GM18498 (cell line): ENCODE results near the gene RAB4B.
"Not testable (repeated sequence)": the region's sequence is repeated elsewhere in the genome, so short reads cannot be mapped to it uniquely, and the experiment has no call there.

Source experiments
- ATAC-seq: cut with Tn5 transposase; IDR thresholded peaks from one replicate; pipeline ENCODE4 v1.9.1; 2021; ENCODE audit warnings: mild to moderate bottlenecking, moderate library complexity; ENCODE audit not compliant: unreplicated experiment

The RAB4B gene

DNA sequence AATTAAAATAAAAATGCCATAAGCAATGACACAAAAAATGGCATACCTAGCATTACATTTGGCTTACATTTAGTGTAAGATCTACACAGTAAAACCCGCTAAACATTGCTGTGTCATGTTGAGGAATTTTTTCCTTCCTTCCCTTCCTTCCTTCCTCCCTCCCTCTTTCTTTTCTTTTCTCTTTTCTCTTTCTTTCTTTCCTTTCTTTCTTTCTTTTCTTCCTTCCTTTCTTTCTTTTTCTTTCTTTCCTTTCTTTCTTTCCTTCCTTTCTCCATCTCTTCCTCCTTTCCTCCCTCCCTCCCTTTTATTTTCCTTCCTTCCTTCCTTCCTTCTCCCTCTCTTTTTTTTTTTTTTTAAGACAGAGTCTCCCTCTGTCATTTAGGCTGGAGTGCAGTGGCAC lies 60.4 kb downstream of the RAB4B start:
- ATAC-seq = not testable (repeated sequence)

DNA sequence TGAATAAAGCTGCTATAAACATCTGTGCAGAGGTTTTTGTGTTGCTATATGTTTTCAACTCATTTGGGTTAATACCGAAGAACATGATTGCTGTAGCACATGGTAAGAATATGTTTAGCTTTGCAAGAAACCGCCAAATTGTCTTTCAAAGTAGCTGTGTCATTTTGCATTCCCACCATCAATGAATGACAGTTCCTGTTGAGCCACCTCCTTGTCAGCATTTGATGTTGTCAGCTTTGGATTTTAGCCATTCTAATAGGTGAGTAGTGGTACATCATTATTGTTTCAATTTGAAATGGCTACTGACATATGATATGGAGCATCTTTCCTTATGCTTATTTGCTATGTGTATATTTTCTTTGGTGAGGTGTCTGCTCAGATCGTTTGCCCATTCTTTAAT lies 64.0 kb downstream of the RAB4B start:
- ATAC-seq = not testable (repeated sequence)

DNA sequence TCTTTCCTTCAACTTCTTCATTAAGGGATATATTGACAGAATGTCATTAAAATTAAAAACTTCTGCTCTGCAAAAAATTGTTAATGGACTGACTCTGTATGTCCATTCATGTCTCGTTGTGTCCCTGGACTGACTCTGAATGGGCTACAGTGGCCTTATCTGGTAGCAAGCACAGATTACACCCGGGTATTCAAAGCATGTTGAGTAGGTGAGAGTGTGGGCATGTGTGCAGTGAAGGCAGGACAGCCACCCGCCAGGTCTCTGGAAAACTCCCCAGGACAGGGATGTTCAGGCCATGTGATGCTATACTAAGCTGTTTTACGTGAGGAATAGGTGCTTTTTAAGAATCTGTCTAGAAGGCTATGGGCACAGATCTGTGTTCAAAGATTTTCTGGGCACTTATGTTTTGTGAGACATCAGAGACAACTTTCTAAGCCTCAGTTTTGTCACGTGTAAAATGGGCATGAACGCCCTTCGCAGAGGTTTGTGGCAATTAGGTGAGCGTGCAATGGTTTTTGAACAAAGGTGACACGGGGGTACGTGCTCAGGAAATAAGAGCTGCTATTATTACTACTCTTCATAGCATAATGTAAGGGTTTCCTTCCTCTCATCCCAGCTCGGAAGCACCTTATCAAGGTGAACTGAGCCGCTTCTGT lies 65.1 kb downstream of the RAB4B start:
- not testable (repeated sequence) for ATAC-seq

DNA sequence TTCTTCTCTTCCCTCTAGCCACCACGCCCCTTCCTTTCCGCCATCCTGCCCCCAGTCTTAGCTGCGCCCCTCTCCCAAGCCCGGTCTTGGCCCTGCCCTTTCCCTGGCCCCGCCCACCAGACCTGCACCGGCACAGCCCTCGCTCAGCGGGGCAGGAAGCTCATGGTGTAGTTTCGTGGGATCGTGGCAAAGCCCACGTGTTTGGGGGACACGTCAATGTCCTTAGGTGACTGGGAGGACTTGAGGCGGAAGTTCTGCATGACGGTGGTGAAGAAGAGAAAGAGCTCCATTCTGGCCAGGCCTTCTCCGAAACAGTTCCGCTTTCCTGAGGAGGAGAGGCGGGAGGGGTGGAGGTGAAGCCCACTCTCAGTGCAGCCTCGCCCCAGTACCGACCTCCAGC lies 65.6 kb downstream of the RAB4B start:
- not testable (repeated sequence) for ATAC-seq
